Stimulated activated naive CD4-positive, alpha-beta T cell treated with Interleukin-2 at 50 U/mL for 16 hours (primary cell): ENCODE measurements around the gene IL17C.

Source experiments
- DNase-seq: peaks from one replicate; lab custom pipeline; 2025; lab: John Stamatoyannopoulos, UW

IL17C gene

GRCh38 chr16:88610080-88610479, 28.3 kb upstream of the IL17C start:
- no peak for DNase-seq

- no peak for DNase-seq
These were observed 27.2 kb upstream of the IL17C start for GRCh38 chr16:88610909-88611812.

- no peak for DNase-seq
These were observed 25.1 kb upstream of the IL17C start for GRCh38 chr16:88613293-88613692.

- no peak for DNase-seq
These were observed 24.2 kb upstream of the IL17C start for GRCh38 chr16:88613911-88614817.

- DNase-seq, result no peak
These were observed 23.4 kb upstream of the IL17C start for GRCh38 chr16:88614818-88615580.

- DNase-seq, result no peak
These were observed 22.1 kb upstream of the IL17C start for GRCh38 chr16:88616320-88616719.

- no peak for DNase-seq
These were observed 21.6 kb upstream of the IL17C start for GRCh38 chr16:88616736-88617135.

GRCh38 chr16:88617268-88618031, 20.9 kb upstream of the IL17C start:
- DNase-seq, result no peak

- DNase-seq, result no peak
These were observed 20.0 kb upstream of the IL17C start for GRCh38 chr16:88618182-88618955.

GRCh38 chr16:88618956-88619667, 19.3 kb upstream of the IL17C start:
- no peak for DNase-seq

GRCh38 chr16:88619859-88620815, 18.2 kb upstream of the IL17C start:
- DNase-seq, result peak; percentile 58

- DNase-seq, result no peak
These were observed 16.2 kb upstream of the IL17C start for GRCh38 chr16:88622125-88622524.

GRCh38 chr16:88622866-88623265, 15.5 kb upstream of the IL17C start:
- DNase-seq, result no peak

- DNase-seq, result no peak
These were observed 14.5 kb upstream of the IL17C start for GRCh38 chr16:88623858-88624257.

GRCh38 chr16:88624481-88624880, 13.9 kb upstream of the IL17C start:
- no peak for DNase-seq

- no peak for DNase-seq
These were observed 13.3 kb upstream of the IL17C start for GRCh38 chr16:88624977-88625576.

- DNase-seq, result no peak
These were observed 11.7 kb upstream of the IL17C start for GRCh38 chr16:88626646-88627045.
